ENCODE results near the gene CCDC28A. TPM values are rescaled to one million over a fixed set of nuclear protein-coding genes. Genes with fewer than 3 reads are reported as not detected.

Gene CCDC28A
- total RNA-seq (2021) = 9.8 and 12.3 TPM in 2 replicates
- percentile 56 among the genes with signal in this experiment for Bru-seq, nascent RNA
- percentile 55 among the genes with signal in this experiment for BruChase-seq, experiment 1, labeled RNA remaining after a 2-hour chase
- percentile 65 among the genes with signal in this experiment for BruChase-seq, experiment 2, labeled RNA remaining after a 6-hour chase
- long read RNA-seq, transcript CCDC28A-202 (6 exons, 1,505 nt) = major isoform, 24 of 29 reads
- long read RNA-seq, partial matches to known transcripts = 2 of 29 reads
- long read RNA-seq, other reads (novel, unspliced or antisense) = 3 of 29 reads

- Histone ChIP-seq H3K4me3 (ENCODE audit: low read depth, low read length, poor library complexity, severe bottlenecking) (peak within 1 kb of the TSS; percentile 75), H3K36me3 (ENCODE audit: insufficient read depth, low read length, poor library complexity, severe bottlenecking) (no peaks in the 10 kb centered on the region), H3K27ac (ENCODE audit: low read depth, low read length, poor library complexity, severe bottlenecking) (peak within 1 kb of the TSS; percentile 94), H3K4me1 (ENCODE audit: insufficient read depth, low read length, poor library complexity, severe bottlenecking) (peaks cover 7% of the 10 kb centered on the region), H3K9me3 (ENCODE audit: low read depth, low read length, poor library complexity, severe bottlenecking) (no peaks in the 10 kb centered on the region), H3K27me3 (replicated peaks; ENCODE audit: insufficient read depth, low read depth, low read length, poor library complexity) (no peaks in the 10 kb centered on the region)
- BruUV-seq (replicated peaks) = no TSS peak
- intact Hi-C loops (cut with micrococcal nuclease; ENCODE audit: unreplicated experiment) = loop anchor here (5.0 kb wide), 1 partner anchor 656 kb away; no protein-coding TSS in a partner anchor
- POLR2A ChIA-PET (ENCODE audit: low non-redundant PET) = interaction anchor here (0.5 to 0.8 kb wide), 3 partner anchors 198 to 252 kb away, joined by 3 to 24 read pairs (median 3); no protein-coding TSS in a partner anchor
- TF ChIP-seq EZH2 (IDR thresholded peaks at IDR 0.05; ENCODE audit: borderline replicate concordance, low read depth, low read length, poor library complexity, severe bottlenecking) (no peak), CTCF (conservative IDR thresholded peaks at IDR 0.05; ENCODE audit: low read depth, low read length) (no peak)
- CTCF ChIA-PET = interaction anchor here (0.6 kb wide), 3 partner anchors 42 to 612 kb away, joined by 3 to 7 read pairs (median 5); no protein-coding TSS in a partner anchor
- DNase-seq (ENCODE audit: low spot score) = peak; percentile 97
These were observed at the start of gene CCDC28A for GRCh38 chr6:138773177-138774091. Gene CCDC28A (plus strand): TSS chr6:138773769. CDS start chr6:138776121, 2,352 bp downstream.

- ChIA-PET POLR2A (ENCODE audit: low non-redundant PET) (no interaction called here), CTCF (no interaction called here)
These were observed 49.6 kb upstream of the CCDC28A start for GRCh38 chr6:138724015-138724414.

GRCh38 chr6:138726066-138726756 lies 47.4 kb upstream of the CCDC28A start:
- no peak for DNase-seq (ENCODE audit: low spot score)
- H3K36me3 ChIP-seq (ENCODE audit: insufficient read depth, low read length, poor library complexity, severe bottlenecking) = no peaks in the 10 kb centered on the region
- ChIA-PET POLR2A (ENCODE audit: low non-redundant PET) (no interaction called here), CTCF (no interaction called here)
- H3K9me3 ChIP-seq (ENCODE audit: low read depth, low read length, poor library complexity, severe bottlenecking) = no peaks in the 10 kb centered on the region
- intact Hi-C loops (cut with micrococcal nuclease; ENCODE audit: unreplicated experiment) = no loop called here
- no peak overlapping the region for H3K27ac ChIP-seq (ENCODE audit: low read depth, low read length, poor library complexity, severe bottlenecking)
- H3K4me3 ChIP-seq (ENCODE audit: low read depth, low read length, poor library complexity, severe bottlenecking) = no peak overlapping the region
- peaks cover 8% of the 10 kb centered on the region for H3K4me1 ChIP-seq (ENCODE audit: insufficient read depth, low read length, poor library complexity, severe bottlenecking)
- no TSS peak for BruUV-seq (replicated peaks)
- H3K27me3 ChIP-seq (replicated peaks; ENCODE audit: insufficient read depth, low read depth, low read length, poor library complexity) = no peaks in the 10 kb centered on the region
- TF ChIP-seq CTCF (conservative IDR thresholded peaks at IDR 0.05; ENCODE audit: low read depth, low read length) (no peak), EZH2 (IDR thresholded peaks at IDR 0.05; ENCODE audit: borderline replicate concordance, low read depth, low read length, poor library complexity, severe bottlenecking) (no peak)

More at GRCh38 chr6:138724015-138724414, 49.6 kb upstream of the CCDC28A start:
- no peak for DNase-seq (ENCODE audit: low spot score)
- peaks cover 8% of the 10 kb centered on the region for H3K4me1 ChIP-seq (ENCODE audit: insufficient read depth, low read length, poor library complexity, severe bottlenecking)
- H3K4me3 ChIP-seq (ENCODE audit: low read depth, low read length, poor library complexity, severe bottlenecking) = no peak overlapping the region
- no peaks in the 10 kb centered on the region for H3K36me3 ChIP-seq (ENCODE audit: insufficient read depth, low read length, poor library complexity, severe bottlenecking)
- H3K27ac ChIP-seq (ENCODE audit: low read depth, low read length, poor library complexity, severe bottlenecking) = no peak overlapping the region
- intact Hi-C loops (cut with micrococcal nuclease; ENCODE audit: unreplicated experiment) = no loop called here
- no peak for TF ChIP-seq EZH2 (IDR thresholded peaks at IDR 0.05; ENCODE audit: borderline replicate concordance, low read depth, low read length, poor library complexity, severe bottlenecking)
- BruUV-seq (replicated peaks) = no TSS peak
- no peaks in the 10 kb centered on the region for H3K9me3 ChIP-seq (ENCODE audit: low read depth, low read length, poor library complexity, severe bottlenecking)
- H3K27me3 ChIP-seq (replicated peaks; ENCODE audit: insufficient read depth, low read depth, low read length, poor library complexity) = no peaks in the 10 kb centered on the region
